ENCODE results near the gene CLCN6.

Gene CLCN6

GRCh38 chr1:11795238-11795890 is 10.6 kb upstream of the CLCN6 start:
- Histone ChIP-seq H3K4me3 (ENCODE audit: low read depth in 1 of 2, low read length in 1 of 2) (no peak overlapping the region), H3K36me3 (peaks cover 85% of the 10 kb centered on the region), H3K4me1 (ENCODE audit: control insufficient read depth in 1 of 2, insufficient read depth in 1 of 2, low read depth in 1 of 2, low read length in 1 of 2) (no peaks in the 10 kb centered on the region), H3K27ac (no peak overlapping the region), H3K27me3 (no peaks in the 10 kb centered on the region), H3K9me3 (no peaks in the 10 kb centered on the region)
- TF ChIP-seq, protein P1, sequence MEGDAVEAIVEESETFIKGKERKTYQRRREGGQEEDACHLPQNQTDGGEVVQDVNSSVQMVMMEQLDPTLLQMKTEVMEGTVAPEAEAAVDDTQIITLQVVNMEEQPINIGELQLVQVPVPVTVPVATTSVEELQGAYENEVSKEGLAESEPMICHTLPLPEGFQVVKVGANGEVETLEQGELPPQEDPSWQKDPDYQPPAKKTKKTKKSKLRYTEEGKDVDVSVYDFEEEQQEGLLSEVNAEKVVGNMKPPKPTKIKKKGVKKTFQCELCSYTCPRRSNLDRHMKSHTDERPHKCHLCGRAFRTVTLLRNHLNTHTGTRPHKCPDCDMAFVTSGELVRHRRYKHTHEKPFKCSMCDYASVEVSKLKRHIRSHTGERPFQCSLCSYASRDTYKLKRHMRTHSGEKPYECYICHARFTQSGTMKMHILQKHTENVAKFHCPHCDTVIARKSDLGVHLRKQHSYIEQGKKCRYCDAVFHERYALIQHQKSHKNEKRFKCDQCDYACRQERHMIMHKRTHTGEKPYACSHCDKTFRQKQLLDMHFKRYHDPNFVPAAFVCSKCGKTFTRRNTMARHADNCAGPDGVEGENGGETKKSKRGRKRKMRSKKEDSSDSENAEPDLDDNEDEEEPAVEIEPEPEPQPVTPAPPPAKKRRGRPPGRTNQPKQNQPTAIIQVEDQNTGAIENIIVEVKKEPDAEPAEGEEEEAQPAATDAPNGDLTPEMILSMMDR (IDR thresholded peaks at IDR 0.05) = no peak

GRCh38 chr1:11796036-11796828 is 9.8 kb upstream of the CLCN6 start:
- no peaks in the 10 kb centered on the region for H3K27me3 ChIP-seq
- H3K4me1 ChIP-seq (ENCODE audit: control insufficient read depth in 1 of 2, insufficient read depth in 1 of 2, low read depth in 1 of 2, low read length in 1 of 2) = no peaks in the 10 kb centered on the region
- H3K4me3 ChIP-seq (ENCODE audit: low read depth in 1 of 2, low read length in 1 of 2) = no peak overlapping the region
- TF ChIP-seq, protein P1 (IDR thresholded peaks at IDR 0.05) = no peak
- no peak overlapping the region for H3K27ac ChIP-seq
- H3K9me3 ChIP-seq = no peaks in the 10 kb centered on the region
- peaks cover 85% of the 10 kb centered on the region for H3K36me3 ChIP-seq

DNA sequence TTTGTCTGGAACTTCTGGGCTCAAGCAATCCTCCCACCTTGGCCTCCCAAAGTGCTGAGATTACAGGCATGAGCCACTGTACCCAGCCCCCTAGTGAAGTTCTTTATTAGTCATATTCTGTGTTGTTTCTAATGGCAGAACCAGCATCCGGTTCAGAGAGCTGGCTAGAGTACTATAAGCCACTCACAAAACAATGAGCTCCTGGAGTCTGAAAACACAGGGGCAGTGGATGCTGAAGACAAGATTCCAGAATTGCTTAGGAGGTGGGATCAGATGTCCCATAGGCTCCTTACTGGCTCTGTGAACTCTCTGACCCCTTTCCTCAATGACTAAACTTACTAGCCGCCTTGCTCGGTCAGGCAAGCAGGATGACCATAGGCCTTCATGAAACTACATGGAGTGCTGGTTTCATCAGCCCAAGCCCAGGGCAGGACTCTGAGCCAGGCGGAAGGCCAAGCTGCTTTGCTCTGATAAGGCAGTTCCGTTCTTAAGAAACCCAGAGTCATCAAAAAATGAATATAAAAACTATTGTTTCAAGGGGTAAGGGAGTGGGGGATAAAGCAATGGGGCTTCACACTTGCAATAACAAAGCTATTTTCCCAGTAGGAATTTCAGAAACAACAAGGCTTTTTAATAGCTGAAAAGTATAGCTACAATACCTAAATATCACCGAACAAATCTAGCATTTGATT is 8.3 kb upstream of the CLCN6 start:
- TF ChIP-seq, protein P1 (IDR thresholded peaks at IDR 0.05) = no peak
- Histone ChIP-seq H3K27me3 (no peaks in the 10 kb centered on the region), H3K4me3 (ENCODE audit: low read depth in 1 of 2, low read length in 1 of 2) (no peak overlapping the region), H3K9me3 (no peaks in the 10 kb centered on the region), H3K27ac (no peak overlapping the region), H3K4me1 (ENCODE audit: control insufficient read depth in 1 of 2, insufficient read depth in 1 of 2, low read depth in 1 of 2, low read length in 1 of 2) (peaks cover 1 to 8% of the 10 kb centered on the region in 2 experiments), H3K36me3 (peaks cover 75% of the 10 kb centered on the region)

- no peaks in the 10 kb centered on the region for H3K9me3 ChIP-seq
- no peak overlapping the region for H3K27ac ChIP-seq
- H3K4me3 ChIP-seq (ENCODE audit: low read depth in 1 of 2, low read length in 1 of 2) = no peak overlapping the region
- peaks cover 62% of the 10 kb centered on the region for H3K36me3 ChIP-seq
- H3K4me1 ChIP-seq (ENCODE audit: control insufficient read depth in 1 of 2, insufficient read depth in 1 of 2, low read depth in 1 of 2, low read length in 1 of 2) = peaks cover 16 to 22% of the 10 kb centered on the region in 2 experiments
- TF ChIP-seq, protein P1 (IDR thresholded peaks at IDR 0.05) = no peak
- no peaks in the 10 kb centered on the region for H3K27me3 ChIP-seq
Observed at GRCh38 chr1:11799099-11799498, 6.9 kb upstream of the CLCN6 start.

- TF ChIP-seq, protein P1 (IDR thresholded peaks at IDR 0.05) = no peak
- no peak overlapping the region for H3K27ac ChIP-seq
- peaks cover 24 to 29% of the 10 kb centered on the region in 2 experiments for H3K4me1 ChIP-seq (ENCODE audit: control insufficient read depth in 1 of 2, insufficient read depth in 1 of 2, low read depth in 1 of 2, low read length in 1 of 2)
- H3K36me3 ChIP-seq = peaks cover 54% of the 10 kb centered on the region
- H3K9me3 ChIP-seq = no peaks in the 10 kb centered on the region
- no peaks in the 10 kb centered on the region for H3K27me3 ChIP-seq
- H3K4me3 ChIP-seq (ENCODE audit: low read depth in 1 of 2, low read length in 1 of 2) = no peak overlapping the region
Observed at GRCh38 chr1:11799896-11800295, 6.1 kb upstream of the CLCN6 start.
